ENCODE data around the gene KCTD11. TPM values are rescaled to one million over a fixed set of nuclear protein-coding genes. Genes with fewer than 3 reads are reported as not detected.

The KCTD11 gene
- total and polyA plus RNA-seq, 2 of the 13 experiments (the other 11 are each of a cell fraction or from before 2014, with no cell fraction given) = 1.6 to 2.6 TPM

GRCh38 chr17:7403977-7404736, 52.2 kb downstream of the KCTD11 start, which contains the start of gene TMEM256 (continued):
- TF ChIP-seq, protein P1, sequence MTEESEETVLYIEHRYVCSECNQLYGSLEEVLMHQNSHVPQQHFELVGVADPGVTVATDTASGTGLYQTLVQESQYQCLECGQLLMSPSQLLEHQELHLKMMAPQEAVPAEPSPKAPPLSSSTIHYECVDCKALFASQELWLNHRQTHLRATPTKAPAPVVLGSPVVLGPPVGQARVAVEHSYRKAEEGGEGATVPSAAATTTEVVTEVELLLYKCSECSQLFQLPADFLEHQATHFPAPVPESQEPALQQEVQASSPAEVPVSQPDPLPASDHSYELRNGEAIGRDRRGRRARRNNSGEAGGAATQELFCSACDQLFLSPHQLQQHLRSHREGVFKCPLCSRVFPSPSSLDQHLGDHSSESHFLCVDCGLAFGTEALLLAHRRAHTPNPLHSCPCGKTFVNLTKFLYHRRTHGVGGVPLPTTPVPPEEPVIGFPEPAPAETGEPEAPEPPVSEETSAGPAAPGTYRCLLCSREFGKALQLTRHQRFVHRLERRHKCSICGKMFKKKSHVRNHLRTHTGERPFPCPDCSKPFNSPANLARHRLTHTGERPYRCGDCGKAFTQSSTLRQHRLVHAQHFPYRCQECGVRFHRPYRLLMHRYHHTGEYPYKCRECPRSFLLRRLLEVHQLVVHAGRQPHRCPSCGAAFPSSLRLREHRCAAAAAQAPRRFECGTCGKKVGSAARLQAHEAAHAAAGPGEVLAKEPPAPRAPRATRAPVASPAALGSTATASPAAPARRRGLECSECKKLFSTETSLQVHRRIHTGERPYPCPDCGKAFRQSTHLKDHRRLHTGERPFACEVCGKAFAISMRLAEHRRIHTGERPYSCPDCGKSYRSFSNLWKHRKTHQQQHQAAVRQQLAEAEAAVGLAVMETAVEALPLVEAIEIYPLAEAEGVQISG (CRISPR knock-in tag; IDR thresholded peaks at IDR 0.05) = peak; percentile 41; the same call in 1 of the 2 replicates
- TF ChIP-seq HMGXB3 (CRISPR knock-in tag; IDR thresholded peaks at IDR 0.05; ENCODE audit: borderline replicate concordance) = peak; percentile 98
- TF ChIP-seq SMARCC2 (IDR thresholded peaks at IDR 0.05) = no peak
- TF ChIP-seq TP53 (CRISPR knock-in tag; conservative IDR thresholded peaks at IDR 0.05) = 0 out of 2 replicates have a peak, but pooled peaks have one; percentile 16
- TF ChIP-seq MAZ (IDR thresholded peaks at IDR 0.05; ENCODE audit: borderline replicate concordance, low read depth, low read length) = peak; percentile 34; the same call in 1 of the 2 replicates
- TF ChIP-seq MAZ (CRISPR knock-in tag; IDR thresholded peaks at IDR 0.05; ENCODE audit: low read depth) = peak; percentile 47
- TF ChIP-seq ETS1 (CRISPR knock-in tag; IDR thresholded peaks at IDR 0.05) = no peak
- TF ChIP-seq ZFX (CRISPR knock-in tag; IDR thresholded peaks at IDR 0.05; ENCODE audit: low read depth) = peak; percentile 91
- TF ChIP-seq ZIK1 (CRISPR knock-in tag; IDR thresholded peaks at IDR 0.05; ENCODE audit: borderline replicate concordance, low read depth) = no peak
- TF ChIP-seq ZFP82 (CRISPR knock-in tag; IDR thresholded peaks at IDR 0.05; ENCODE audit: borderline replicate concordance) = no peak
- no peak for TF ChIP-seq ZHX1 (CRISPR knock-in tag; IDR thresholded peaks at IDR 0.05; ENCODE audit: low read depth)
- 0 out of 2 replicates have a peak, but pooled peaks have one; percentile 33 for TF ChIP-seq MAF1 (CRISPR knock-in tag; IDR thresholded peaks at IDR 0.05; ENCODE audit: borderline replicate concordance)
- peak; percentile 78 for TF ChIP-seq AGO2 (optimal IDR thresholded peaks at IDR 0.05; ENCODE audit: low read depth, low read length)
- TF ChIP-seq ZNF501 (CRISPR knock-in tag; IDR thresholded peaks at IDR 0.05) = peak; percentile 79
- no peak for TF ChIP-seq HOXA7 (CRISPR knock-in tag; IDR thresholded peaks at IDR 0.05)
- peak; percentile 46; the same call in 1 of the 2 replicates for TF ChIP-seq REPIN1 (CRISPR knock-in tag; IDR thresholded peaks at IDR 0.05; ENCODE audit: borderline replicate concordance, low read depth)
- TF ChIP-seq ISX (CRISPR knock-in tag; conservative IDR thresholded peaks at IDR 0.05) = peak; percentile 77; the same call in 1 of the 2 replicates
